ENCODE results near the gene WNT9A.

WNT9A gene

DNA sequence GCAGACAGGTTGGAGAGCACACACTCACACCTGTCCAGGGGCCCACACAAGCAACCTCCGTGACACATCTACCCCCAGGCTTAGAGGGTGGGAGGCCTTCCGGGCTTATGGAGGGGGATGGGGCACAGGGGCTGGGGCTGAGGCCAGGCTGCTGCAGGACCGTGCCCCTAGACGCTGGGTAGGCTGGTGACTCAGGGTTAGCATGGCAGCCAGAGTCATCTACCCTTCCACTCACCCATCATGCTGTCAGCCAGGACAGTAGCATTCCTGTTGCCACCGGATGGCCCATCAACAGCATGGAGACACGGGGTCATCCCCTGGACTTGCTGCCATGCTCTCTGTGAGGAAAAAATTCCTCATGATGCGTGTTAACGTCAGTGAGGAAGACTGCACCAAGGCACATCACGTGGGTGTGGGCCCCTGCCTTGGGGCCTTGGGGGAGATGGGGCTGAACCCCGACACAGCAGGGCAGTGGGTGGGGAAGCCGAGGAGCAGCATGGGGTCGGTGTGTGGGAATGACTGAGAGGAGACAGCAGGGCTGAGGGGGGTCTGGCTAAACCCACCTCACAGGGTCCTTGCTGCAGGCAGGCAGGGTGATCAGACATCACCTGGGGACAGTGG is 52.8 kb downstream of the WNT9A start:
- H3K4me3 ChIP-seq (ENCODE audit: low read depth, low read length): no peak overlapping the region
- DNase-seq: peak; percentile 3
- H3K4me1 ChIP-seq: no peaks in the 10 kb centered on the region
- no peaks in the 10 kb centered on the region for H3K36me3 ChIP-seq
- no peaks in the 10 kb centered on the region for H3K27me3 ChIP-seq
- no peaks in the 10 kb centered on the region for H3K9me3 ChIP-seq
- no peak for TF ChIP-seq CTCF (IDR thresholded peaks at IDR 0.05; ENCODE audit: low read depth, low read length)

- TF ChIP-seq CTCF (IDR thresholded peaks at IDR 0.05; ENCODE audit: low read depth, low read length): no peak
- H3K36me3 ChIP-seq: no peaks in the 10 kb centered on the region
- no peaks in the 10 kb centered on the region for H3K27me3 ChIP-seq
- no peaks in the 10 kb centered on the region for H3K9me3 ChIP-seq
- H3K4me1 ChIP-seq: no peaks in the 10 kb centered on the region
- no peak overlapping the region for H3K4me3 ChIP-seq (ENCODE audit: low read depth, low read length)
- DNase-seq: peak; percentile 3
These were observed 53.6 kb downstream of the WNT9A start for GRCh38 chr1:227893949-227894721.

- H3K36me3 ChIP-seq: no peaks in the 10 kb centered on the region
- no peak for TF ChIP-seq CTCF (IDR thresholded peaks at IDR 0.05; ENCODE audit: low read depth, low read length)
- H3K27me3 ChIP-seq: no peaks in the 10 kb centered on the region
- no peak overlapping the region for H3K4me3 ChIP-seq (ENCODE audit: low read depth, low read length)
- DNase-seq: peak; percentile 4
- H3K4me1 ChIP-seq: no peaks in the 10 kb centered on the region
- no peaks in the 10 kb centered on the region for H3K9me3 ChIP-seq
These were observed 54.3 kb downstream of the WNT9A start for GRCh38 chr1:227893300-227893948.

- Histone ChIP-seq H3K36me3 (no peaks in the 10 kb centered on the region), H3K27me3 (no peaks in the 10 kb centered on the region), H3K4me1 (no peaks in the 10 kb centered on the region), H3K4me3 (ENCODE audit: low read depth, low read length) (no peak overlapping the region), H3K9me3 (no peaks in the 10 kb centered on the region)
- peak; percentile 3 for DNase-seq
- no peak for TF ChIP-seq CTCF (IDR thresholded peaks at IDR 0.05; ENCODE audit: low read depth, low read length)
These were observed 55.0 kb downstream of the WNT9A start for GRCh38 chr1:227892489-227893299.

DNA sequence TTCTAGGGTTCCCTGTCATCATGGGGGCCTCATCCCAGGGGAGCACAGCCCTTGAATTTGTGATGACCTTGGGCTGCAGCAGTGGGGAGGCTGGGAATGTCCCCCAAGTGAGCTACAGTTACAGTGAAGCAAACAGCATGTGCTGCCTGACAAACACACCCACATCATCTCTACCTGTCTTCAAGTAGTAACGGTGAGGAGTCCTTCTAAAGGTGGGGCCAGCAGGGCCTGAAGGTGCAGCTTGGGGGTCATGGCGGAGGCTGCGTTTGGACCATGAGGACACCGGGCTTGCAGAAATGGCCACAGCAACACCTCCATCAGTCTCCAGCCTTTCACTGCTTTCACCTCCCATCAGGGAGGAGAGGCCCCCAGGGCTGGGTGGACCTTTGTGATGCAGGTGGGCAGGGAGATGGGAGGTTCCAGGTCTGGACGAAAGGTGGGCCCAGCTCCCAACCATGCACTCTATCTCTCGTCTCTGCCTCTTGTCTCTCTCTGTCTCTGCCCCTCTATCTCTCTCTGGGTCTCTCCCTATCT is 55.7 kb downstream of the WNT9A start:
- Histone ChIP-seq H3K36me3 (no peaks in the 10 kb centered on the region), H3K4me1 (no peaks in the 10 kb centered on the region), H3K27me3 (no peaks in the 10 kb centered on the region), H3K4me3 (ENCODE audit: low read depth, low read length) (no peak overlapping the region), H3K9me3 (no peaks in the 10 kb centered on the region)
- DNase-seq: peak; percentile 0
- no peak for TF ChIP-seq CTCF (IDR thresholded peaks at IDR 0.05; ENCODE audit: low read depth, low read length)

All from BE2C (cell line).